Measurements from ENCODE around the gene SGCD.

SGCD gene

GRCh38 chr5:156471893-156472292, 144.9 kb downstream of the SGCD start:
- DNase-seq: no peak

- no peak for DNase-seq
Measured at GRCh38 chr5:156473269-156473908, 146.4 kb downstream of the SGCD start.

GRCh38 chr5:156474251-156474650, 147.3 kb downstream of the SGCD start:
- no peak for DNase-seq

- DNase-seq: no peak
Measured at GRCh38 chr5:156475182-156476157, 148.5 kb downstream of the SGCD start.

- DNase-seq: no peak
Measured at GRCh38 chr5:156476158-156476551, 149.2 kb downstream of the SGCD start.

GRCh38 chr5:156476678-156477077, 149.7 kb downstream of the SGCD start:
- DNase-seq: no peak

- DNase-seq: no peak
Measured at GRCh38 chr5:156477196-156477595, 150.2 kb downstream of the SGCD start.

- DNase-seq: no peak
Measured at GRCh38 chr5:156479849-156480248, 152.9 kb downstream of the SGCD start.

- no peak for DNase-seq
Measured at GRCh38 chr5:156481741-156482140, 154.8 kb downstream of the SGCD start.

GRCh38 chr5:156482818-156483217, 155.9 kb downstream of the SGCD start:
- no peak for DNase-seq

GRCh38 chr5:156486394-156487238, 159.7 kb downstream of the SGCD start:
- no peak for DNase-seq

- DNase-seq: no peak
Measured at GRCh38 chr5:156491766-156492165, 164.8 kb downstream of the SGCD start.

GRCh38 chr5:156496291-156496690, 169.3 kb downstream of the SGCD start:
- DNase-seq: no peak

- no peak for DNase-seq
Measured at GRCh38 chr5:156497804-156498208, 170.8 kb downstream of the SGCD start.

GRCh38 chr5:156498226-156498980, 171.4 kb downstream of the SGCD start:
- no peak for DNase-seq

GRCh38 chr5:156500755-156501154, 173.8 kb downstream of the SGCD start:
- no peak for DNase-seq

- no peak for DNase-seq
Measured at GRCh38 chr5:156505101-156505500, 178.1 kb downstream of the SGCD start.

GRCh38 chr5:156513123-156513815, 186.3 kb downstream of the SGCD start:
- no peak for DNase-seq

GRCh38 chr5:156515121-156515520, 188.2 kb downstream of the SGCD start:
- DNase-seq: no peak

- no peak for DNase-seq
Measured at GRCh38 chr5:156515803-156516360, 188.9 kb downstream of the SGCD start.

Data from CD4-positive, alpha-beta T cell treated with Interleukin-4 for 1 hour (primary cell).